ENCODE data around the gene OR14A2.

- TF ChIP-seq, protein P1, sequence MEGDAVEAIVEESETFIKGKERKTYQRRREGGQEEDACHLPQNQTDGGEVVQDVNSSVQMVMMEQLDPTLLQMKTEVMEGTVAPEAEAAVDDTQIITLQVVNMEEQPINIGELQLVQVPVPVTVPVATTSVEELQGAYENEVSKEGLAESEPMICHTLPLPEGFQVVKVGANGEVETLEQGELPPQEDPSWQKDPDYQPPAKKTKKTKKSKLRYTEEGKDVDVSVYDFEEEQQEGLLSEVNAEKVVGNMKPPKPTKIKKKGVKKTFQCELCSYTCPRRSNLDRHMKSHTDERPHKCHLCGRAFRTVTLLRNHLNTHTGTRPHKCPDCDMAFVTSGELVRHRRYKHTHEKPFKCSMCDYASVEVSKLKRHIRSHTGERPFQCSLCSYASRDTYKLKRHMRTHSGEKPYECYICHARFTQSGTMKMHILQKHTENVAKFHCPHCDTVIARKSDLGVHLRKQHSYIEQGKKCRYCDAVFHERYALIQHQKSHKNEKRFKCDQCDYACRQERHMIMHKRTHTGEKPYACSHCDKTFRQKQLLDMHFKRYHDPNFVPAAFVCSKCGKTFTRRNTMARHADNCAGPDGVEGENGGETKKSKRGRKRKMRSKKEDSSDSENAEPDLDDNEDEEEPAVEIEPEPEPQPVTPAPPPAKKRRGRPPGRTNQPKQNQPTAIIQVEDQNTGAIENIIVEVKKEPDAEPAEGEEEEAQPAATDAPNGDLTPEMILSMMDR (IDR thresholded peaks at IDR 0.05) = no peak
- no peak for TF ChIP-seq POLR2A (IDR thresholded peaks at IDR 0.05)
These were observed at the start of gene OR14A2 for GRCh38 chr1:247748041-247748440.

All from adrenal gland (tissue), 5 donors.